AG09309 (cell line): ENCODE results near the gene DPYD.
"Not testable (repeated sequence)": the region's sequence is repeated elsewhere in the genome, so short reads cannot be mapped to it uniquely, and the experiment has no call there.

ENCODE experiments used
- DNase-seq: peaks from one replicate; pipeline ENCODE4 v3.0.0-alpha.2; 2010; ENCODE audit warnings: low read depth
- H3K4me3 ChIP-seq: 2 replicates; pipeline ENCODE4 v1.5.1; 2011; ENCODE audit warnings: mild to moderate bottlenecking, low read depth, low read length, moderate library complexity; ENCODE audit not compliant: control insufficient read depth
- TF ChIP-seq, protein P1 (sequence below): IDR thresholded peaks from 2 replicates; pipeline ENCODE4 v1.5.1; 2011; ENCODE audit warnings: mild to moderate bottlenecking, low read depth, low read length, inconsistent platforms; ENCODE audit not compliant: insufficient read depth, control insufficient read depth; ENCODE audit errors: missing control alignments

DPYD gene

DNA sequence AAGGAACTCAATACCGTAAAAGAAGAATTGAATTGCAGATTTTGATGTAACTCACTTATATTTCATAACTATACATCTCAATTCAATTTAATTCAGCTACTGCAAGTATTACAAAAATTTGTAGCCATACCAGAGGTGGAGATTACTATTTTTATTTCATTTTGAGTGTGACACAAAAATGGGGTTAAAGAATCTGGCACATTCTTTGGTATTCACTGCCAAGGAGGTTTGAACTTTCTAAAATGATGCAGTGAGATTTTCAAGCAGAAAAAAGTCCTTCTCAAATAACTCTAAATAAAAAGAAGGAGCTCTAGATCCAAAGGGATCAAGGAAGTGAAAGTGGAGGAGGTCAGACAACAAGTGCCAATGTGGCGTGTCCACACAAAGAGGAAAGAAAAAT is 569.0 kb downstream of the DPYD start:
- TF ChIP-seq, protein P1, sequence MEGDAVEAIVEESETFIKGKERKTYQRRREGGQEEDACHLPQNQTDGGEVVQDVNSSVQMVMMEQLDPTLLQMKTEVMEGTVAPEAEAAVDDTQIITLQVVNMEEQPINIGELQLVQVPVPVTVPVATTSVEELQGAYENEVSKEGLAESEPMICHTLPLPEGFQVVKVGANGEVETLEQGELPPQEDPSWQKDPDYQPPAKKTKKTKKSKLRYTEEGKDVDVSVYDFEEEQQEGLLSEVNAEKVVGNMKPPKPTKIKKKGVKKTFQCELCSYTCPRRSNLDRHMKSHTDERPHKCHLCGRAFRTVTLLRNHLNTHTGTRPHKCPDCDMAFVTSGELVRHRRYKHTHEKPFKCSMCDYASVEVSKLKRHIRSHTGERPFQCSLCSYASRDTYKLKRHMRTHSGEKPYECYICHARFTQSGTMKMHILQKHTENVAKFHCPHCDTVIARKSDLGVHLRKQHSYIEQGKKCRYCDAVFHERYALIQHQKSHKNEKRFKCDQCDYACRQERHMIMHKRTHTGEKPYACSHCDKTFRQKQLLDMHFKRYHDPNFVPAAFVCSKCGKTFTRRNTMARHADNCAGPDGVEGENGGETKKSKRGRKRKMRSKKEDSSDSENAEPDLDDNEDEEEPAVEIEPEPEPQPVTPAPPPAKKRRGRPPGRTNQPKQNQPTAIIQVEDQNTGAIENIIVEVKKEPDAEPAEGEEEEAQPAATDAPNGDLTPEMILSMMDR = no peak
- DNase-seq = no peak
- H3K4me3 ChIP-seq = no peak overlapping the region

DNA sequence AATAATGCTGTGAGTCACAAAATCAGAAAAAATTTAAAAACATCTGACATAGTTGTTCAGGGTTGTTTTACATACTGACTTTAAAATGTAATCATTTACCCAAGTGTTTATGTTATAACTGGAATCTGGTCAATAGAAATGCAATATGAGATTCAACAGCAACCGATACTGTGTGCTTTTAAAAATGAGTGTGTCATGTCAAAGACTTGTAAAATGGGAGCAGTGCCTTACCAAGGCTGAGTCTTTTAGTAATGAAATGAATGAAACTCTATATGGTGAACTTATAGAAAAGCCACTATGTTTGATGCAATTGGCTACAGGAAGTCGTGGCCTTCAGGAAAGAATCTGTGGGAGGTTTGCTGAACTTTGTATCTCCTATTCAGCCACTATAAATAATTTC is 570.2 kb downstream of the DPYD start:
- no peak for DNase-seq
- H3K4me3 ChIP-seq = no peak overlapping the region
- TF ChIP-seq, protein P1 = no peak

DNA sequence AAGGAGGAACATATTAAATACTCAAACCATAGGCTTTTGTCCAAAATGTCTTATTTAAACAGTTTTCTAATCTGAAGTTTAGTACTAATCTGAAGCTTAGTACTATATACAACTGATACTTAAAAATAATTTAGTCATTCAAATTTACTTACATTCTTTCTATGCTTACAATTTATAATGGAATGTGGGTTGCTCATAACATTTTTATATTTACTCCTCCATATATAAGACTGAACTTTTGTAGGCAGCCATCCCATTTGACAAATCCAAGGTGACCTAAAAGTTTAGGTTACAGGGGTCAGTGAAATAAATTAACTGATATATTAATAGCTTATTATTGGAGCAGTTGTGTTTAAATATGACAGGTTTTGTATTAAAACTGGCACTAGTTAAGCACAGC is 570.6 kb downstream of the DPYD start:
- no peak overlapping the region for H3K4me3 ChIP-seq
- TF ChIP-seq, protein P1 = no peak
- no peak for DNase-seq

DNA sequence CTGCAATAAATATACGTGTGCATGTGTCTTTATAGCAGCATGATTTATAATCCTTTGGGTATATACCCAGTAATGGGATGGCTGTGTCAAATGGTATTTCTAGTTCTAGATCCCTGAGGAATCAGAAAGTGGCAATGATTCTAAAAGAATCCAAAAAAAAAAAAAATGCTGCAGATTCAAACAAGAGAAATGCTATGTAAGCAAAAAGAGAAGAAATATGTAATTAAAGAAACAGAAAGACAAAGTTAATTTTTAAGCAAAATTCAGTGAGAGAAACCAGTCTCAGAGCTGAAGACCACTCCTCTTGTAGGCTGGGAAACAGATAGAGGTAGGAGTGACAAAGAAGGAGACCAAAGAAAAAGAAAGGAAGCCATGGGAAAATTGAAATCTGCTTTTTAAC is 571.0 kb downstream of the DPYD start:
- not testable (repeated sequence) for DNase-seq, H3K4me3 ChIP-seq

- peak; percentile 20 for DNase-seq
- TF ChIP-seq, protein P1 = no peak
- H3K4me3 ChIP-seq = no peak overlapping the region
Measured at GRCh38 chr1:97348599-97349265, 572.1 kb downstream of the DPYD start.

DNA sequence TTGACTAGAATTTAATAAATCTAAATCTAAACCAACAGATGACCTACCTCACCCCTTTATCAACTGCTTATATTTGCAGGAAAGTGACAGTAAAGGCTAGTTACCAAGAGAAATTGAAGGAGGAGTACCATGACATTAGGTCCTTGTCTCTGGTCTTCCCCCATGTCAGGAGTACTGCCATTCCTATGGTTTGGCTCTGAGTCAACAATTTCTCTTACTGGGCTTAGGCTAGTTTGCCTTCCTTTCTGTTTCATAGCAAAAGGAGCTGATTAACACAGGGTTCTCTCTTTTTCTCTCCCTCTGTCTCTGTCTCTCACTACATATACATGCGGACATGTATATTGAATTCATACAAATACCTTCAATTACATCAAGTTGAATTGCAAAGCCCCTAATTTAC is 579.9 kb downstream of the DPYD start:
- H3K4me3 ChIP-seq = no peak overlapping the region
- TF ChIP-seq, protein P1 = no peak
- peak; percentile 25 for DNase-seq

DNA sequence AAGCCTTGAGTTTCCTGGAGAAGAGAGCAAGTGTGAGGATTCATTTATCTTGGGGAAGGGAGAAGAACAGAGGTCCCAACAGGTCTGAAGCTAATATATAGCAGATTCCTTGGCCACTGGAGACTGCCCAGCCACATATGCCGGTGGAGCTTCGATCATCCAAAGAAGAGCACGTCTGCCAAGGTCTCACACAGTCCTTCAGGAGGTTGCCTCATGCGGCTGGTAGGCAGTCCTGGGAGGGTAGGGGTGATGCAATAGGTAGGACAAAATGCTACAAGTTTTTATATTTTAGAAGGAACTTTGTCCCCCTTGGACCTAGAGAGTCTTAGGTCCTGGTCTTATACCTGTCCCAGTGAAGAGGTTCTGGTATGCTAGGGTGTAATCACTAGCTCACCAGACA is 582.5 kb downstream of the DPYD start:
- DNase-seq = no peak
- H3K4me3 ChIP-seq = no peak overlapping the region
- TF ChIP-seq, protein P1 = no peak
